ENCODE measurements around the gene G6PC3.
"Not testable (repeated sequence)": the region's sequence is repeated elsewhere in the genome, so short reads cannot be mapped to it uniquely, and the experiment has no call there.

G6PC3 gene

GRCh38 chr17:44097110-44097958 lies 26.8 kb downstream of the G6PC3 start (continued):
- TF ChIP-seq, protein P1, sequence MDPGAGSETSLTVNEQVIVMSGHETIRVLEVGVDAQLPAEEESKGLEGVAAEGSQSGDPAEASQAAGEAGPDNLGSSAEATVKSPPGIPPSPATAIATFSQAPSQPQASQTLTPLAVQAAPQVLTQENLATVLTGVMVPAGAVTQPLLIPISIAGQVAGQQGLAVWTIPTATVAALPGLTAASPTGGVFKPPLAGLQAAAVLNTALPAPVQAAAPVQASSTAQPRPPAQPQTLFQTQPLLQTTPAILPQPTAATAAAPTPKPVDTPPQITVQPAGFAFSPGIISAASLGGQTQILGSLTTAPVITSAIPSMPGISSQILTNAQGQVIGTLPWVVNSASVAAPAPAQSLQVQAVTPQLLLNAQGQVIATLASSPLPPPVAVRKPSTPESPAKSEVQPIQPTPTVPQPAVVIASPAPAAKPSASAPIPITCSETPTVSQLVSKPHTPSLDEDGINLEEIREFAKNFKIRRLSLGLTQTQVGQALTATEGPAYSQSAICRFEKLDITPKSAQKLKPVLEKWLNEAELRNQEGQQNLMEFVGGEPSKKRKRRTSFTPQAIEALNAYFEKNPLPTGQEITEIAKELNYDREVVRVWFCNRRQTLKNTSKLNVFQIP (CRISPR knock-in tag; IDR thresholded peaks at IDR 0.05; ENCODE audit: borderline replicate concordance, low read depth) = no peak
- TF ChIP-seq ISL1 (CRISPR knock-in tag; IDR thresholded peaks at IDR 0.05) = no peak
- TF ChIP-seq PATZ1 (CRISPR knock-in tag; IDR thresholded peaks at IDR 0.05; ENCODE audit: borderline replicate concordance) = no peak
- TF ChIP-seq SNAI2 (CRISPR knock-in tag; IDR thresholded peaks at IDR 0.05) = no peak
- TF ChIP-seq, protein P2, sequence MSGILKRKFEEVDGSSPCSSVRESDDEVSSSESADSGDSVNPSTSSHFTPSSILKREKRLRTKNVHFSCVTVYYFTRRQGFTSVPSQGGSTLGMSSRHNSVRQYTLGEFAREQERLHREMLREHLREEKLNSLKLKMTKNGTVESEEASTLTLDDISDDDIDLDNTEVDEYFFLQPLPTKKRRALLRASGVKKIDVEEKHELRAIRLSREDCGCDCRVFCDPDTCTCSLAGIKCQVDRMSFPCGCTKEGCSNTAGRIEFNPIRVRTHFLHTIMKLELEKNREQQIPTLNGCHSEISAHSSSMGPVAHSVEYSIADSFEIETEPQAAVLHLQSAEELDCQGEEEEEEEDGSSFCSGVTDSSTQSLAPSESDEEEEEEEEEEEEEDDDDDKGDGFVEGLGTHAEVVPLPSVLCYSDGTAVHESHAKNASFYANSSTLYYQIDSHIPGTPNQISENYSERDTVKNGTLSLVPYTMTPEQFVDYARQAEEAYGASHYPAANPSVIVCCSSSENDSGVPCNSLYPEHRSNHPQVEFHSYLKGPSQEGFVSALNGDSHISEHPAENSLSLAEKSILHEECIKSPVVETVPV (CRISPR knock-in tag; IDR thresholded peaks at IDR 0.05) = no peak
- TF ChIP-seq GLIS3 (CRISPR knock-in tag; IDR thresholded peaks at IDR 0.05) = no peak

DNA sequence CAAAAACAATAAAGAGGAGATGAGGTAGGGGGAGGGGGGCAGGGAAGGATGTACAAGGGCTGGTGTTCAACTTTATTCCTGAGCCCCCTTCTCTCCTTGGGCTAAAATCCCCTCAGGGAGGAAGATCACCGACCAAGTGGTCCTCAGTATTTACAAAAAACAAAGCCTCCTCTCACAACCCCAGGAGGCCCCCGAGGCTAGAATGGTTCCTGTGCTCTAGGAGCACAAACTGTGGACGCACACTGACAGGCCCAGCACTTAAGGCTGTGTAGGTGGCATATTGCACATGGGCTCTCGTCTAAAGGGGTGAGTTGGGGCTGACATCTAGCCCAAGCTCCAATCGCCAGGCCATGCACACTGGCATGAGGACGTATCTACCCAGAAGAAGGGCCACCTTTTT lies 31.3 kb downstream of the G6PC3 start:
- ATAC-seq = not testable (repeated sequence)

GRCh38 chr17:44102849-44103622 lies 32.5 kb downstream of the G6PC3 start:
- ATAC-seq = no peak
- TF ChIP-seq ZFP30 (CRISPR knock-in tag; IDR thresholded peaks at IDR 0.05) = no peak
- TF ChIP-seq TOX (CRISPR knock-in tag; IDR thresholded peaks at IDR 0.05; ENCODE audit: borderline replicate concordance) = no peak
- TF ChIP-seq, protein P3, sequence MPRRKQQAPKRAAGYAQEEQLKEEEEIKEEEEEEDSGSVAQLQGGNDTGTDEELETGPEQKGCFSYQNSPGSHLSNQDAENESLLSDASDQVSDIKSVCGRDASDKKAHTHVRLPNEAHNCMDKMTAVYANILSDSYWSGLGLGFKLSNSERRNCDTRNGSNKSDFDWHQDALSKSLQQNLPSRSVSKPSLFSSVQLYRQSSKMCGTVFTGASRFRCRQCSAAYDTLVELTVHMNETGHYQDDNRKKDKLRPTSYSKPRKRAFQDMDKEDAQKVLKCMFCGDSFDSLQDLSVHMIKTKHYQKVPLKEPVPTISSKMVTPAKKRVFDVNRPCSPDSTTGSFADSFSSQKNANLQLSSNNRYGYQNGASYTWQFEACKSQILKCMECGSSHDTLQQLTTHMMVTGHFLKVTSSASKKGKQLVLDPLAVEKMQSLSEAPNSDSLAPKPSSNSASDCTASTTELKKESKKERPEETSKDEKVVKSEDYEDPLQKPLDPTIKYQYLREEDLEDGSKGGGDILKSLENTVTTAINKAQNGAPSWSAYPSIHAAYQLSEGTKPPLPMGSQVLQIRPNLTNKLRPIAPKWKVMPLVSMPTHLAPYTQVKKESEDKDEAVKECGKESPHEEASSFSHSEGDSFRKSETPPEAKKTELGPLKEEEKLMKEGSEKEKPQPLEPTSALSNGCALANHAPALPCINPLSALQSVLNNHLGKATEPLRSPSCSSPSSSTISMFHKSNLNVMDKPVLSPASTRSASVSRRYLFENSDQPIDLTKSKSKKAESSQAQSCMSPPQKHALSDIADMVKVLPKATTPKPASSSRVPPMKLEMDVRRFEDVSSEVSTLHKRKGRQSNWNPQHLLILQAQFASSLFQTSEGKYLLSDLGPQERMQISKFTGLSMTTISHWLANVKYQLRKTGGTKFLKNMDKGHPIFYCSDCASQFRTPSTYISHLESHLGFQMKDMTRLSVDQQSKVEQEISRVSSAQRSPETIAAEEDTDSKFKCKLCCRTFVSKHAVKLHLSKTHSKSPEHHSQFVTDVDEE (CRISPR knock-in tag; IDR thresholded peaks at IDR 0.05) = no peak

- TF ChIP-seq PATZ1 (CRISPR knock-in tag; IDR thresholded peaks at IDR 0.05; ENCODE audit: borderline replicate concordance) (no peak), ZC3H10 (CRISPR knock-in tag; IDR thresholded peaks at IDR 0.05) (no peak), ZNF8 (CRISPR knock-in tag; IDR thresholded peaks at IDR 0.05) (no peak), OSR1 (CRISPR knock-in tag; IDR thresholded peaks at IDR 0.05) (no peak), BACH2 (CRISPR knock-in tag; IDR thresholded peaks at IDR 0.05; ENCODE audit: borderline replicate concordance) (no peak), PPARA (CRISPR knock-in tag; IDR thresholded peaks at IDR 0.05; ENCODE audit: borderline replicate concordance) (no peak)
- TF ChIP-seq, protein P2 (CRISPR knock-in tag; IDR thresholded peaks at IDR 0.05) = no peak
- ATAC-seq = no peak
These were observed 34.9 kb downstream of the G6PC3 start for GRCh38 chr17:44105483-44105882.

Measured in SK-N-SH treated with all-trans-retinoic acid at 6 μM for 48 hours (cell line).